ENCODE data around the gene HDAC5.
"Not testable (repeated sequence)": the region's sequence is repeated elsewhere in the genome, so short reads cannot be mapped to it uniquely, and the experiment has no call there.

HDAC5 gene

GRCh38 chr17:44122816-44123355, 555 bp downstream of the HDAC5 start:
- H3K36me3 ChIP-seq (ENCODE audit: control insufficient read depth, low read length): no peaks in the 10 kb centered on the region
- no peaks in the 10 kb centered on the region for H3K9me3 ChIP-seq (ENCODE audit: control insufficient read depth, insufficient read depth, low read length)
- H3K4me3 ChIP-seq (ENCODE audit: low read length): peak overlapping the region; percentile 88
- H3F3A ChIP-seq (ENCODE audit: control insufficient read depth, insufficient read depth): no peaks in the 10 kb centered on the region
- no peaks in the 10 kb centered on the region for H3K27me3 ChIP-seq (ENCODE audit: control insufficient read depth, low read length)
- TF ChIP-seq, protein P1, sequence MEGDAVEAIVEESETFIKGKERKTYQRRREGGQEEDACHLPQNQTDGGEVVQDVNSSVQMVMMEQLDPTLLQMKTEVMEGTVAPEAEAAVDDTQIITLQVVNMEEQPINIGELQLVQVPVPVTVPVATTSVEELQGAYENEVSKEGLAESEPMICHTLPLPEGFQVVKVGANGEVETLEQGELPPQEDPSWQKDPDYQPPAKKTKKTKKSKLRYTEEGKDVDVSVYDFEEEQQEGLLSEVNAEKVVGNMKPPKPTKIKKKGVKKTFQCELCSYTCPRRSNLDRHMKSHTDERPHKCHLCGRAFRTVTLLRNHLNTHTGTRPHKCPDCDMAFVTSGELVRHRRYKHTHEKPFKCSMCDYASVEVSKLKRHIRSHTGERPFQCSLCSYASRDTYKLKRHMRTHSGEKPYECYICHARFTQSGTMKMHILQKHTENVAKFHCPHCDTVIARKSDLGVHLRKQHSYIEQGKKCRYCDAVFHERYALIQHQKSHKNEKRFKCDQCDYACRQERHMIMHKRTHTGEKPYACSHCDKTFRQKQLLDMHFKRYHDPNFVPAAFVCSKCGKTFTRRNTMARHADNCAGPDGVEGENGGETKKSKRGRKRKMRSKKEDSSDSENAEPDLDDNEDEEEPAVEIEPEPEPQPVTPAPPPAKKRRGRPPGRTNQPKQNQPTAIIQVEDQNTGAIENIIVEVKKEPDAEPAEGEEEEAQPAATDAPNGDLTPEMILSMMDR (IDR thresholded peaks at IDR 0.05; ENCODE audit: low read depth, low read length, poor library complexity, severe bottlenecking): peak; percentile 28
- no peak for TF ChIP-seq EZH2phosphoT487 (IDR thresholded peaks at IDR 0.05; ENCODE audit: borderline replicate concordance, low read length)
- no peaks in the 10 kb centered on the region for H3K9me2 ChIP-seq (replicated peaks; ENCODE audit: control insufficient read depth, low read length)
- peak overlapping the region; percentile 74 for H3K4me2 ChIP-seq (ENCODE audit: low read length)
- peaks cover 21% of the 10 kb centered on the region for H3K4me1 ChIP-seq (ENCODE audit: control insufficient read depth, low read length)
- H3K27ac ChIP-seq (ENCODE audit: low read depth, low read length): peak overlapping the region; percentile 22
- H3K79me2 ChIP-seq (ENCODE audit: control insufficient read depth, low read length): peaks cover 24% of the 10 kb centered on the region
- H4K20me1 ChIP-seq (ENCODE audit: control insufficient read depth, insufficient read depth, low read depth, low read length): 0 out of 2 replicates have a peak, but pooled peaks cover 4% of the 10 kb centered on the region

DNA sequence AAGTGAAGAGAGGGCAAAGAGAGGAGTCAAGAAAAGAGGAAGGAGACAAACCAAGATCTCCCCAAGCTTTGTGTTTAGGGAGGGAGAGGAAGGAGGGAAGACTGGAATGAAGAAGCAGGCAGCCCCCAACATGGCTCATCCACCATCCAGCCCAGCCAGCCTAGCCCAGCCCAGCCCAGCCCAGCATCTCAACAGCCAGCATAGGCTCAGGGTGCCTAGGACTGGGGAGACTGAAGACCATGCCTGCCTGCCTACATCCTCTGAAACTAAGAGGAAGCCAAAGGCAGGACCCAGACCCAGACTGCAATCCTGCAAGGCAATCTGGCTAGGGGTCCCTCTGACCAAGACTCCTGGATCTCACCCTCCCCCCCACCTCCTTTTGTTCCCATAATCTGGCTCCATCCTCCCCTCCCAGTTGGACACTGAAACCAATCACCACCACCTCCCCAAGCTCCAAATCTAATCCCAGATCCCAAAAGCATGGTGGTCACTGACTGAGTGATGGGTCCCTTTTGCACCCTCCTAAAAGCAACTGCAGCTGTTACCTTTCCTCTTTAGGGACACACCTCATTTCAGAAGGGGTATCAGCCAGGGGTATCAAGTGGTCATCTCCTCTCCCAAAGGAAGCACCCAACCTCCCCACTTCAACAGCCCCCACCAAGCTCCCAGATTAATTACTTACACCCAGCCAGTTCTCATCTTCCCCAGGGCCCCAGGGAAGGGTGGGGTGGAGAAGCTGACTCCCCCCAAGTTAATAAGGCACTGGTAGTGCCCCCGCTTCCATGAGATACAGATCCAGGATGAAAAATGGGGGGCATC, 1.2 kb downstream of the HDAC5 start:
- Histone ChIP-seq H3K4me3 (ENCODE audit: low read length) (peak overlapping the region; percentile 88), H3K4me1 (ENCODE audit: control insufficient read depth, low read length) (peaks cover 21% of the 10 kb centered on the region), H3F3A (ENCODE audit: control insufficient read depth, insufficient read depth) (no peaks in the 10 kb centered on the region), H3K27ac (ENCODE audit: low read depth, low read length) (no peak overlapping the region), H3K9me3 (ENCODE audit: control insufficient read depth, insufficient read depth, low read length) (no peaks in the 10 kb centered on the region), H3K4me2 (ENCODE audit: low read length) (peak overlapping the region; percentile 74), H3K36me3 (ENCODE audit: control insufficient read depth, low read length) (no peaks in the 10 kb centered on the region), H4K20me1 (ENCODE audit: control insufficient read depth, insufficient read depth, low read depth, low read length) (0 out of 2 replicates have a peak, but pooled peaks cover 4% of the 10 kb centered on the region), H3K79me2 (ENCODE audit: control insufficient read depth, low read length) (peaks cover 24% of the 10 kb centered on the region), H3K9me2 (replicated peaks; ENCODE audit: control insufficient read depth, low read length) (no peaks in the 10 kb centered on the region), H3K27me3 (ENCODE audit: control insufficient read depth, low read length) (no peaks in the 10 kb centered on the region)
- TF ChIP-seq, protein P1 (IDR thresholded peaks at IDR 0.05; ENCODE audit: low read depth, low read length, poor library complexity, severe bottlenecking): no peak
- no peak for TF ChIP-seq EZH2phosphoT487 (IDR thresholded peaks at IDR 0.05; ENCODE audit: borderline replicate concordance, low read length)

DNA sequence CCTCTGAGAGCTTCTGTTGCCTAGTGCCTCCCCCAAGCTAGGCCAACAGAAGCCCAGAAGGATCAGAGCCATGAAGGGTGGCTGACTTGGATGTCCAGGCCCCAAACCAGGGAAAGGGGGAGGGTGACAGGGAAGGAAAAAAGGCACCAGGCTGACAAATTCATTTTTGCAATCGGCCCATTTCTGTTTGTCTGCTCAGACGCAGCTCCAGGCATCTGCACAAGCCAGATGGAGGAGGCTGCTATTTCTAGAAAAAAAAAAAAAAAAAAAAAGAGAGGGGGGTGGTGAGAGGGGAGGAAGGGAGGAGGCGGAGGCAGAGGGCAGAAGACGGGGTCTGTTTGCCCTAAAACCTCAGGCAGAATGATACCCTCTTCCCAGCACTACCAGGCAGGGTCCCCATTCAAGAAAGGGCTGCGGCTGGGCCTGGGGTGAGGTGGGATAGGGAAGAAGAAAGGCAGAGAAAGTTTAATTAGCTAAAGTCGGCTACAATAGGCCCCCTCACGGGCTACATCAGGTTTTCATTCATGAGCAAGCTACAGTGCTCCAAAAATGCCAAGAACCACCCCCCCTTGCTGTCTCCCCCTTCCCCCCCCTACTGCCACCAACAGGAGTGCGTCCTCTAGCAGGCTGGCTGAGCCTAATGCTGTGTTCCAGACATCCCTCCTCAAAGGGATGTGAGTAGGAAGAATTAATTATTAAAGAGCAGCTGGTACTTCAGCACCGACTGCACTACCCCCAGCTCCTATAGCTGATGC, 2.4 kb downstream of the HDAC5 start:
- Histone ChIP-seq H3K36me3 (ENCODE audit: control insufficient read depth, low read length) (no peaks in the 10 kb centered on the region), H3K4me2 (ENCODE audit: low read length) (0 out of 2 replicates have a peak overlapping the region, but pooled peaks have one; percentile 74), H4K20me1 (ENCODE audit: control insufficient read depth, insufficient read depth, low read depth, low read length) (0 out of 2 replicates have a peak, but pooled peaks cover 4% of the 10 kb centered on the region), H3F3A (ENCODE audit: control insufficient read depth, insufficient read depth) (no peaks in the 10 kb centered on the region), H3K9me2 (replicated peaks; ENCODE audit: control insufficient read depth, low read length) (no peaks in the 10 kb centered on the region), H3K4me3 (ENCODE audit: low read length) (no peak overlapping the region), H3K27ac (ENCODE audit: low read depth, low read length) (no peak overlapping the region), H3K9me3 (ENCODE audit: control insufficient read depth, insufficient read depth, low read length) (no peaks in the 10 kb centered on the region), H3K27me3 (ENCODE audit: control insufficient read depth, low read length) (no peaks in the 10 kb centered on the region), H3K79me2 (ENCODE audit: control insufficient read depth, low read length) (peaks cover 24% of the 10 kb centered on the region), H3K4me1 (ENCODE audit: control insufficient read depth, low read length) (peaks cover 21% of the 10 kb centered on the region)
- no peak for TF ChIP-seq EZH2phosphoT487 (IDR thresholded peaks at IDR 0.05; ENCODE audit: borderline replicate concordance, low read length)
- TF ChIP-seq, protein P1 (IDR thresholded peaks at IDR 0.05; ENCODE audit: low read depth, low read length, poor library complexity, severe bottlenecking): no peak

GRCh38 chr17:44120281-44120680, 3.2 kb downstream of the HDAC5 start:
- H3K27me3 ChIP-seq (ENCODE audit: control insufficient read depth, low read length); H3K4me3 ChIP-seq (ENCODE audit: low read length); H4K20me1 ChIP-seq (ENCODE audit: control insufficient read depth, insufficient read depth, low read depth, low read length); H3K27ac ChIP-seq (ENCODE audit: low read depth, low read length); H3K36me3 ChIP-seq (ENCODE audit: control insufficient read depth, low read length); H3K9me2 ChIP-seq (replicated peaks; ENCODE audit: control insufficient read depth, low read length); H3K9me3 ChIP-seq (ENCODE audit: control insufficient read depth, insufficient read depth, low read length); H3K4me2 ChIP-seq (ENCODE audit: low read length); H3F3A ChIP-seq (ENCODE audit: control insufficient read depth, insufficient read depth): not testable (repeated sequence)
- Histone ChIP-seq H3K4me1 (ENCODE audit: control insufficient read depth, low read length) (peaks cover 21% of the 10 kb centered on the region), H3K79me2 (ENCODE audit: control insufficient read depth, low read length) (peaks cover 24% of the 10 kb centered on the region)
